Left lung (tissue), 10 donors: ENCODE results near the gene PLCL1. TPM values are rescaled to one million over a fixed set of nuclear protein-coding genes. Genes with fewer than 3 reads are reported as not detected.
A peak's percentile ranks its signal among the peaks of the same experiment; 100 is the strongest.

ENCODE experiments used
- ATAC-seq: fragments of 200-7000 bp; cut with Tn5 transposase; one replicate; pipeline ENCODE4 v1.9.1; 2020; ENCODE audit warnings: moderate library complexity
- DNase-seq, 4 donors: peaks; one replicate each; pipeline ENCODE4 v3.0.0-alpha.2; 2013 to 2020
- H3K27ac ChIP-seq, 2 donors: fragments of 200-600 bp; sonication (generic) in 1 of 2; one replicate each; pipeline versions ENCODE4 v1.5.0 to v1.8.0; 2020 to 2021
- H3K27me3 ChIP-seq, 2 donors: fragments of 200-600 bp; sonication (generic) in 1 of 2; one replicate each; pipeline versions ENCODE4 v1.5.0 to v1.8.0; 2020 to 2021
- H3K36me3 ChIP-seq, 2 donors: fragments of 200-600 bp; sonication (generic) in 1 of 2; one replicate each; pipeline versions ENCODE4 v1.5.0 to v1.8.0; 2020 to 2021
- H3K4me1 ChIP-seq, 2 donors: fragments of 200-600 bp; one replicate each; pipeline ENCODE4 v1.8.0; 2021
- H3K4me3 ChIP-seq, 2 donors: fragments of 200-600 bp; sonication (generic) in 1 of 2; one replicate each; pipeline versions ENCODE4 v1.5.0 to v1.8.0; 2020 to 2021; ENCODE audit warnings: mild to moderate bottlenecking in 1 of 2
- H3K9me3 ChIP-seq, 2 donors: fragments of 200-600 bp; sonication (generic) in 1 of 2; one replicate each; pipeline versions ENCODE4 v1.5.0 to v1.8.0; 2020 to 2021
- CTCF ChIP-seq, 2 donors: fragments of 200-600 bp; sonication (generic) in 1 of 2; IDR thresholded peaks; one replicate each; pipeline versions ENCODE4 v1.5.0 to v1.8.0; 2021; ENCODE audit warnings: antibody characterized with exemption in 2 of 2
- intact Hi-C, 2 donors: fragments of 100-400 bp; cut with DNase I; formaldehyde crosslinking; loops; one replicate each; pipeline versions ENCODE4 v1.11.2 to v1.14.2; 2022
- polyA plus RNA-seq, 6 donors: library from polyadenylated mRNA; unstranded; fragments of 120-200 nt; gene quantifications; one replicate each; pipeline ENCODE4 v1.2.1, GENCODE V29; 2013; ENCODE audit not compliant: insufficient read length in 6 of 6
- total RNA-seq, 2 donors: library from RNA; stranded (reverse); fragmentation: NEBNext Ultra II Directional; extraction: Animal tissue kit (Norgen Biotek cat#: 25700); gene quantifications; one replicate each; pipeline ENCODE4 v1.2.1, GENCODE V29; 2021
- donor health status: DM: no; HTN: yes; CAD: no.
- donor health status: DM: no; HTN: no; CAD: no.

The PLCL1 gene
- total and polyA plus RNA-seq, 8 donors = 3.4 to 15.3 (median 10.3) TPM

GRCh38 chr2:197805715-197806633 lies 1.6 kb downstream of the PLCL1 start:
- no peak overlapping the region for H3K27ac ChIP-seq
- no peak for TF ChIP-seq CTCF (IDR thresholded peaks at IDR 0.05)
- peaks cover 4 to 22% of the 10 kb centered on the region in 2 donors for H3K4me1 ChIP-seq
- H3K9me3 ChIP-seq = no peaks in the 10 kb centered on the region
- intact Hi-C loops = no loop called here
- peak overlapping the region; percentile 71 to 79 for H3K4me3 ChIP-seq
- DNase-seq = no peak
- peaks cover 0 to 23% of the 10 kb centered on the region in 2 donors for H3K27me3 ChIP-seq
- H3K36me3 ChIP-seq = no peaks in the 10 kb centered on the region
- ATAC-seq = no peak

GRCh38 chr2:197809064-197809463 lies 4.7 kb downstream of the PLCL1 start:
- ATAC-seq = no peak
- no peaks in the 10 kb centered on the region for H3K36me3 ChIP-seq
- H3K27ac ChIP-seq = no peak overlapping the region
- DNase-seq = no peak
- H3K9me3 ChIP-seq = no peaks in the 10 kb centered on the region
- H3K27me3 ChIP-seq = peaks cover 0 to 16% of the 10 kb centered on the region in 2 donors
- intact Hi-C loops = no loop called here
- peaks cover 4 to 13% of the 10 kb centered on the region in 2 donors for H3K4me1 ChIP-seq
- no peak overlapping the region for H3K4me3 ChIP-seq
- TF ChIP-seq CTCF (IDR thresholded peaks at IDR 0.05) = no peak

GRCh38 chr2:197810016-197810415 lies 5.6 kb downstream of the PLCL1 start:
- H3K36me3 ChIP-seq = no peaks in the 10 kb centered on the region
- no peak for DNase-seq
- peaks cover 4 to 11% of the 10 kb centered on the region in 2 donors for H3K4me1 ChIP-seq
- no peak for ATAC-seq
- intact Hi-C loops = no loop called here
- TF ChIP-seq CTCF (IDR thresholded peaks at IDR 0.05) = no peak
- H3K4me3 ChIP-seq = no peak overlapping the region
- H3K27ac ChIP-seq = no peak overlapping the region
- H3K9me3 ChIP-seq = no peaks in the 10 kb centered on the region
- H3K27me3 ChIP-seq = peaks cover 0 to 6% of the 10 kb centered on the region in 2 donors

GRCh38 chr2:197810491-197810890 lies 6.1 kb downstream of the PLCL1 start:
- TF ChIP-seq CTCF (IDR thresholded peaks at IDR 0.05) = no peak
- H3K36me3 ChIP-seq = no peaks in the 10 kb centered on the region
- DNase-seq (no peak), ATAC-seq (no peak)
- H3K27ac ChIP-seq = no peak overlapping the region
- no peaks in the 10 kb centered on the region for H3K9me3 ChIP-seq
- intact Hi-C loops = no loop called here
- H3K4me3 ChIP-seq = no peak overlapping the region
- H3K27me3 ChIP-seq = peaks cover 0 to 2% of the 10 kb centered on the region in 2 donors
- H3K4me1 ChIP-seq = peaks cover 3 to 10% of the 10 kb centered on the region in 2 donors

- no peaks in the 10 kb centered on the region for H3K27me3 ChIP-seq
- peak; percentile 57 for ATAC-seq
- no peak overlapping the region for H3K4me3 ChIP-seq
Measured at GRCh38 chr2:197813093-197813787, 8.8 kb downstream of the PLCL1 start.

More at GRCh38 chr2:197813093-197813787, 8.8 kb downstream of the PLCL1 start:
- DNase-seq = no peak
- peak; percentile 49 to 54 for TF ChIP-seq CTCF (IDR thresholded peaks at IDR 0.05)
- intact Hi-C loops = no loop called here
- Histone ChIP-seq H3K4me1 (no peaks in the 10 kb centered on the region), H3K36me3 (no peaks in the 10 kb centered on the region), H3K9me3 (no peaks in the 10 kb centered on the region), H3K27ac (no peak overlapping the region)
